Keratinocyte (primary cell): ENCODE results near the gene SERPINE2. TPM values are rescaled to one million over a fixed set of nuclear protein-coding genes. Genes with fewer than 3 reads are reported as not detected.

Experiments
- DNase-seq: peaks from one replicate; pipeline ENCODE4 v3.0.0-alpha.2; 2011; ENCODE audit warnings: low read depth, missing footprints, low spot score
- FAIRE-seq: peaks from 2 replicates; lab custom pipeline; 2011; peaks lifted over from hg19 to GRCh38; lab: Jason Lieb, UNC
- H2AFZ ChIP-seq: 2 replicates; pipeline ENCODE4 v1.6.0; 2012; ENCODE audit warnings: low read length, control low read depth, inconsistent platforms; ENCODE audit not compliant: control insufficient read depth
- H3K27ac ChIP-seq: 2 replicates; pipeline ENCODE4 v1.5.1; 2011; ENCODE audit warnings: low read length; ENCODE audit not compliant: control insufficient read depth, insufficient read depth
- H3K27me3 ChIP-seq: 3 replicates; pipeline ENCODE4 v1.6.0; 2011; ENCODE audit warnings: low read length; ENCODE audit not compliant: control insufficient read depth, insufficient read depth; ENCODE audit errors: extremely low read depth
- H3K36me3 ChIP-seq, 2 experiments: 2 replicates in 1 of 2; 3 replicates in 1 of 2; pipeline ENCODE4 v1.5.1; 2011; ENCODE audit warnings: low read length in 2 of 2, mild to moderate bottlenecking in 1 of 2; ENCODE audit not compliant: control insufficient read depth in 2 of 2, insufficient read depth in 2 of 2; ENCODE audit errors: extremely low read depth in 1 of 2
- H3K4me1 ChIP-seq: 3 replicates; pipeline ENCODE4 v1.5.1; 2011; ENCODE audit warnings: low read length; ENCODE audit not compliant: control insufficient read depth, insufficient read depth; ENCODE audit errors: extremely low read depth
- H3K4me2 ChIP-seq: 3 replicates; pipeline ENCODE4 v1.6.0; 2011; ENCODE audit warnings: low read depth, low read length; ENCODE audit not compliant: control insufficient read depth, insufficient read depth; ENCODE audit errors: extremely low read depth
- H3K4me3 ChIP-seq, 3 experiments: fragments of 200-600 bp in 1 of 3; sonication (generic) in 1 of 3; 2 replicates in 2 of 3; 3 replicates in 1 of 3; pipeline ENCODE4 v1.5.1; 2011 to 2016; ENCODE audit warnings: low read length in 3 of 3, mild to moderate bottlenecking in 3 of 3, control low read depth in 2 of 3, inconsistent platforms in 1 of 3, low read depth in 1 of 3, mixed read lengths in 1 of 3, mixed run types in 1 of 3, moderate library complexity in 1 of 3; ENCODE audit not compliant: control insufficient read depth in 2 of 3, insufficient read depth in 2 of 3; ENCODE audit errors: extremely low read depth in 1 of 3
- H3K79me2 ChIP-seq: 2 replicates; pipeline ENCODE4 v1.6.0; 2012; ENCODE audit warnings: low read length; ENCODE audit not compliant: control insufficient read depth, insufficient read depth
- H3K9ac ChIP-seq: 3 replicates; pipeline ENCODE4 v1.6.0; 2011; ENCODE audit warnings: low read length; ENCODE audit not compliant: control insufficient read depth, insufficient read depth; ENCODE audit errors: extremely low read depth
- H3K9me1 ChIP-seq: 3 replicates; pipeline ENCODE4 v1.6.0; 2011; ENCODE audit warnings: low read length; ENCODE audit not compliant: control insufficient read depth, insufficient read depth; ENCODE audit errors: extremely low read depth
- H3K9me3 ChIP-seq: 2 replicates; pipeline ENCODE4 v1.5.1; 2012; ENCODE audit warnings: low read depth, low read length; ENCODE audit not compliant: control insufficient read depth
- H4K20me1 ChIP-seq: 3 replicates; pipeline ENCODE4 v1.6.0; 2011; ENCODE audit warnings: low read length; ENCODE audit not compliant: control insufficient read depth, insufficient read depth; ENCODE audit errors: extremely low read depth
- EZH2 ChIP-seq: IDR thresholded peaks from one replicate; pipeline ENCODE4 v1.6.1; 2012; ENCODE audit warnings: inconsistent platforms, mild to moderate bottlenecking, low read length, moderate library complexity
- dilution Hi-C: fragments of 300-500 bp; cut with MboI; formaldehyde crosslinking; loops from one replicate; pipeline ENCODE4 v1.7.0; 2020; ENCODE audit warnings: low sequenced_read_pairs; ENCODE audit not compliant: extremely low pct_ligation_motif_present
- polyA plus RNA-seq, 5 experiments: library from polyadenylated mRNA; depleted of rRNA in 3 of 5; stranded (reverse) in 3 of 5; stranded (forward) in 1 of 5; unstranded in 1 of 5; fragments of >200 nt; gene quantifications; 1 replicate in 1 of 5; 2 replicates in 3 of 5; 3 replicates in 1 of 5; pipeline versions ENCODE4 v1.2.1 to v1.2.3, GENCODE V29; 2011 to 2012; ENCODE audit warnings: missing spikeins in 2 of 5, low read depth in 1 of 5, low replicate concordance in 1 of 5
- TF ChIP-seq, protein P1 (sequence below), 3 experiments: IDR thresholded peaks in 1 of 3; conservative IDR thresholded peaks in 1 of 3; optimal IDR thresholded peaks in 1 of 3; 2 replicates in 2 of 3; 3 replicates in 1 of 3; pipeline versions ENCODE3 to v1.5.1; 2011; ENCODE audit warnings: low read length in 3 of 3, mild to moderate bottlenecking in 3 of 3, moderate library complexity in 2 of 3, control low read depth in 1 of 3, inconsistent platforms in 1 of 3; ENCODE audit not compliant: insufficient read depth in 2 of 3; ENCODE audit errors: extremely low read depth in 1 of 3

SERPINE2 gene
- polyA plus RNA-seq, 1 donor (not counting 4 experiments of a cell fraction or from before 2014, with no cell fraction given) = 306 TPM

DNA sequence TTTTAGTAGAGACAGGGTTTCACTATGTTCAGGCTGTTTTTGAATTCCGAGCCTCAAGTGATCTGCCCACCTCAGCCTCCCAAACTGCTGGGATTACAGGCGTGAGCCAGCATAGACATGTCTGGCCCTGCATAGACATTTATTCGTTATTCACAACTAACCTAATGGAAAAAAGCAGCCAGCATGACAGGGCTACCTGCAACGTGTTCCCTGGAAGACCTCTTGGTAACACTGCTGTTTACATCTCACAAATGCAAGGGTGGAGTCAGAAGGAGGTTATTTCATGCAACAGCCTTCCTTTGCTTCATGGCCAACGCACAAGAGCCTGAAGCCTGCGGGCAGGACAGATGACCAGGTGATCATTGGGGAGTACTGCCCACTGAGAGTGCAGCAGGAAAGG is 9.2 kb downstream of the SERPINE2 start:
- H3K36me3 ChIP-seq = peaks cover 15 to 57% of the 10 kb centered on the region in 2 experiments
- H3K4me3 ChIP-seq = no peak overlapping the region
- H4K20me1 ChIP-seq = peaks cover under 1% of the 10 kb centered on the region
- peaks cover 6% of the 10 kb centered on the region for H3K9me1 ChIP-seq
- H3K9me3 ChIP-seq = no peaks in the 10 kb centered on the region
- H3K9ac ChIP-seq = no peak overlapping the region
- H3K27ac ChIP-seq = peak overlapping the region; percentile 11
- dilution Hi-C loops = no loop called here
- no peak overlapping the region for H2AFZ ChIP-seq
- FAIRE-seq (peak; percentile 81), DNase-seq (no peak)
- H3K27me3 ChIP-seq = no peaks in the 10 kb centered on the region
- peaks cover 23% of the 10 kb centered on the region for H3K4me1 ChIP-seq
- TF ChIP-seq EZH2 = no peak
- TF ChIP-seq, protein P1, sequence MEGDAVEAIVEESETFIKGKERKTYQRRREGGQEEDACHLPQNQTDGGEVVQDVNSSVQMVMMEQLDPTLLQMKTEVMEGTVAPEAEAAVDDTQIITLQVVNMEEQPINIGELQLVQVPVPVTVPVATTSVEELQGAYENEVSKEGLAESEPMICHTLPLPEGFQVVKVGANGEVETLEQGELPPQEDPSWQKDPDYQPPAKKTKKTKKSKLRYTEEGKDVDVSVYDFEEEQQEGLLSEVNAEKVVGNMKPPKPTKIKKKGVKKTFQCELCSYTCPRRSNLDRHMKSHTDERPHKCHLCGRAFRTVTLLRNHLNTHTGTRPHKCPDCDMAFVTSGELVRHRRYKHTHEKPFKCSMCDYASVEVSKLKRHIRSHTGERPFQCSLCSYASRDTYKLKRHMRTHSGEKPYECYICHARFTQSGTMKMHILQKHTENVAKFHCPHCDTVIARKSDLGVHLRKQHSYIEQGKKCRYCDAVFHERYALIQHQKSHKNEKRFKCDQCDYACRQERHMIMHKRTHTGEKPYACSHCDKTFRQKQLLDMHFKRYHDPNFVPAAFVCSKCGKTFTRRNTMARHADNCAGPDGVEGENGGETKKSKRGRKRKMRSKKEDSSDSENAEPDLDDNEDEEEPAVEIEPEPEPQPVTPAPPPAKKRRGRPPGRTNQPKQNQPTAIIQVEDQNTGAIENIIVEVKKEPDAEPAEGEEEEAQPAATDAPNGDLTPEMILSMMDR (optimal IDR thresholded peaks at IDR 0.05 in 1 of 3, IDR thresholded peaks at IDR 0.05 in 1 of 3, conservative IDR thresholded peaks at IDR 0.05 in 1 of 3; ENCODE audit: extremely low read depth in 1 of 3, insufficient read depth in 2 of 3, low read length in 3 of 3) = no peak
- H3K4me2 ChIP-seq = no peak overlapping the region
- peaks cover 99% of the 10 kb centered on the region for H3K79me2 ChIP-seq

GRCh38 chr2:224027931-224028330 is 11.2 kb downstream of the SERPINE2 start:
- DNase-seq (no peak), FAIRE-seq (peak; percentile 52)
- Histone ChIP-seq H3K9me1 (peaks cover 3% of the 10 kb centered on the region), H3K27me3 (no peaks in the 10 kb centered on the region), H3K27ac (no peak overlapping the region), H3K4me1 (peaks cover 15% of the 10 kb centered on the region), H3K4me2 (no peak overlapping the region), H3K4me3 (no peak overlapping the region), H3K79me2 (peaks cover 98% of the 10 kb centered on the region), H4K20me1 (peaks cover 3% of the 10 kb centered on the region), H3K36me3 (peaks cover 12 to 50% of the 10 kb centered on the region in 2 experiments), H3K9ac (no peak overlapping the region), H3K9me3 (no peaks in the 10 kb centered on the region), H2AFZ (no peak overlapping the region)
- dilution Hi-C loops = no loop called here
- TF ChIP-seq, protein P1 (optimal IDR thresholded peaks at IDR 0.05 in 1 of 3, IDR thresholded peaks at IDR 0.05 in 1 of 3, conservative IDR thresholded peaks at IDR 0.05 in 1 of 3; ENCODE audit: extremely low read depth in 1 of 3, insufficient read depth in 2 of 3, low read length in 3 of 3) = no peak
- TF ChIP-seq EZH2 = no peak
